DND-41 (cell line): Measurements from ENCODE around the gene DTWD2.

ENCODE experiments used
- EZH2 ChIP-seq: IDR thresholded peaks from 3 replicates; pipeline ENCODE4 v1.6.1; 2012; ENCODE audit warnings: borderline replicate concordance, low read depth, mild to moderate bottlenecking, moderate library complexity, low read length, inconsistent platforms; ENCODE audit not compliant: severe bottlenecking
- TF ChIP-seq, protein P1 (sequence below): IDR thresholded peaks from 2 replicates; pipeline ENCODE4 v1.5.1; 2012; ENCODE audit warnings: borderline replicate concordance, low read length, moderate library complexity, mild to moderate bottlenecking; ENCODE audit not compliant: poor library complexity, severe bottlenecking; ENCODE audit errors: extremely low read depth

DNA sequence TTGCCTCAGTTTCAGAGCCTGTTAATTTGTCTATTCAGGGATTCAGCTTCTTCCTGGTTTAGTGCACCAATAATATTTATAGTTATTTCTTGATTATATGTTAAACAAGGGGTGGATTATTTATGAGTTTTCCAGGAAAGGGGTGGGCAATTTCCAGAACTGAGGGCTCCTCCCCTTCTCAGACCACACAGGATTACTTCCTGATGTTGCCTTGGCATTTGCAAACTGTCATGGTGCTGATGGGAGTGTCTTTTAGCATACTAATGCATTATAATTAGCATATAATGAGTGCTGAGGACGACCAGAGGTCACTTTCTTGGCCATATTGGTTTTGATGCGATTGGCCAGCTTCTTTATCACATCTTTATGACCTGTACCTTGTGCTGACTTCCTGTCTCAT, 6.2 kb upstream of the DTWD2 start:
- TF ChIP-seq, protein P1, sequence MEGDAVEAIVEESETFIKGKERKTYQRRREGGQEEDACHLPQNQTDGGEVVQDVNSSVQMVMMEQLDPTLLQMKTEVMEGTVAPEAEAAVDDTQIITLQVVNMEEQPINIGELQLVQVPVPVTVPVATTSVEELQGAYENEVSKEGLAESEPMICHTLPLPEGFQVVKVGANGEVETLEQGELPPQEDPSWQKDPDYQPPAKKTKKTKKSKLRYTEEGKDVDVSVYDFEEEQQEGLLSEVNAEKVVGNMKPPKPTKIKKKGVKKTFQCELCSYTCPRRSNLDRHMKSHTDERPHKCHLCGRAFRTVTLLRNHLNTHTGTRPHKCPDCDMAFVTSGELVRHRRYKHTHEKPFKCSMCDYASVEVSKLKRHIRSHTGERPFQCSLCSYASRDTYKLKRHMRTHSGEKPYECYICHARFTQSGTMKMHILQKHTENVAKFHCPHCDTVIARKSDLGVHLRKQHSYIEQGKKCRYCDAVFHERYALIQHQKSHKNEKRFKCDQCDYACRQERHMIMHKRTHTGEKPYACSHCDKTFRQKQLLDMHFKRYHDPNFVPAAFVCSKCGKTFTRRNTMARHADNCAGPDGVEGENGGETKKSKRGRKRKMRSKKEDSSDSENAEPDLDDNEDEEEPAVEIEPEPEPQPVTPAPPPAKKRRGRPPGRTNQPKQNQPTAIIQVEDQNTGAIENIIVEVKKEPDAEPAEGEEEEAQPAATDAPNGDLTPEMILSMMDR = no peak
- no peak for TF ChIP-seq EZH2
